LNCAP (cell line): Measurements from ENCODE around the gene PPP1R3A.

Source experiments
- CTCF ChIP-seq: fragments of 450-650 bp; IDR thresholded peaks from 2 replicates; pipeline ENCODE4 v1.5.1; 2017; ENCODE audit warnings: mild to moderate bottlenecking

The PPP1R3A gene

GRCh38 chr7:113878394-113878992 is 40.3 kb downstream of the PPP1R3A start:
- TF ChIP-seq CTCF, result no peak

GRCh38 chr7:113875224-113875623 is 43.6 kb downstream of the PPP1R3A start:
- no peak for TF ChIP-seq CTCF

- no peak for TF ChIP-seq CTCF
Observed at GRCh38 chr7:113873554-113874151, 45.2 kb downstream of the PPP1R3A start.

GRCh38 chr7:113872981-113873380 is 45.8 kb downstream of the PPP1R3A start:
- TF ChIP-seq CTCF, result no peak

- no peak for TF ChIP-seq CTCF
Observed at GRCh38 chr7:113867325-113867724, 51.5 kb downstream of the PPP1R3A start.

- TF ChIP-seq CTCF, result no peak
Observed at GRCh38 chr7:113856010-113856409, 62.8 kb downstream of the PPP1R3A start.

GRCh38 chr7:113840954-113841353 is 77.9 kb downstream of the PPP1R3A start:
- TF ChIP-seq CTCF, result no peak

GRCh38 chr7:113835367-113835766 is 83.4 kb downstream of the PPP1R3A start:
- no peak for TF ChIP-seq CTCF
